Ishikawa (cell line): ENCODE measurements around the gene RFXANK.

ENCODE experiments used
- CEBPB ChIP-seq: IDR thresholded peaks from 2 replicates; pipeline ENCODE4 v1.6.1; 2012
- CREB1 ChIP-seq: IDR thresholded peaks from 2 replicates; pipeline ENCODE4 v1.6.1; 2012; ENCODE audit warnings: low read depth
- EGR1 ChIP-seq: IDR thresholded peaks from 2 replicates; pipeline ENCODE4 v1.6.1; 2012
- EP300 ChIP-seq: IDR thresholded peaks from 2 replicates; pipeline ENCODE4 v1.6.1; 2012; ENCODE audit warnings: borderline replicate concordance
- FOXM1 ChIP-seq: IDR thresholded peaks from 2 replicates; pipeline ENCODE4 v1.6.1; 2012; ENCODE audit warnings: low read depth, borderline replicate concordance
- NFIC ChIP-seq: IDR thresholded peaks from 2 replicates; pipeline ENCODE4 v1.6.1; 2012
- RAD21 ChIP-seq: IDR thresholded peaks from 2 replicates; pipeline ENCODE4 v1.6.1; 2012; ENCODE audit warnings: low read depth
- TAF1 ChIP-seq: IDR thresholded peaks from 2 replicates; pipeline ENCODE4 v1.6.1; 2012; ENCODE audit warnings: low read depth, mild to moderate bottlenecking
- TCF12 ChIP-seq: IDR thresholded peaks from 2 replicates; pipeline ENCODE4 v1.6.1; 2012; ENCODE audit warnings: low read depth
- TEAD4 ChIP-seq: IDR thresholded peaks from 2 replicates; pipeline ENCODE4 v1.6.1; 2012
- YY1 ChIP-seq: IDR thresholded peaks from 2 replicates; pipeline ENCODE4 v1.6.1; 2012; ENCODE audit warnings: low read depth
- ZBTB7A ChIP-seq: IDR thresholded peaks from 2 replicates; pipeline ENCODE4 v1.6.1; 2012; ENCODE audit warnings: low read depth
- TF ChIP-seq, protein P1 (sequence below): IDR thresholded peaks from 2 replicates; pipeline ENCODE4 v1.6.1; 2012
- TF ChIP-seq, protein P2 (sequence below): IDR thresholded peaks from 2 replicates; pipeline ENCODE4 v1.6.1; 2012
- TF ChIP-seq, protein P3 (sequence below): IDR thresholded peaks from 2 replicates; pipeline ENCODE4 v1.6.1; 2012; ENCODE audit warnings: low read depth, mild to moderate bottlenecking

The RFXANK gene, protein sequence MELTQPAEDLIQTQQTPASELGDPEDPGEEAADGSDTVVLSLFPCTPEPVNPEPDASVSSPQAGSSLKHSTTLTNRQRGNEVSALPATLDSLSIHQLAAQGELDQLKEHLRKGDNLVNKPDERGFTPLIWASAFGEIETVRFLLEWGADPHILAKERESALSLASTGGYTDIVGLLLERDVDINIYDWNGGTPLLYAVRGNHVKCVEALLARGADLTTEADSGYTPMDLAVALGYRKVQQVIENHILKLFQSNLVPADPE

DNA sequence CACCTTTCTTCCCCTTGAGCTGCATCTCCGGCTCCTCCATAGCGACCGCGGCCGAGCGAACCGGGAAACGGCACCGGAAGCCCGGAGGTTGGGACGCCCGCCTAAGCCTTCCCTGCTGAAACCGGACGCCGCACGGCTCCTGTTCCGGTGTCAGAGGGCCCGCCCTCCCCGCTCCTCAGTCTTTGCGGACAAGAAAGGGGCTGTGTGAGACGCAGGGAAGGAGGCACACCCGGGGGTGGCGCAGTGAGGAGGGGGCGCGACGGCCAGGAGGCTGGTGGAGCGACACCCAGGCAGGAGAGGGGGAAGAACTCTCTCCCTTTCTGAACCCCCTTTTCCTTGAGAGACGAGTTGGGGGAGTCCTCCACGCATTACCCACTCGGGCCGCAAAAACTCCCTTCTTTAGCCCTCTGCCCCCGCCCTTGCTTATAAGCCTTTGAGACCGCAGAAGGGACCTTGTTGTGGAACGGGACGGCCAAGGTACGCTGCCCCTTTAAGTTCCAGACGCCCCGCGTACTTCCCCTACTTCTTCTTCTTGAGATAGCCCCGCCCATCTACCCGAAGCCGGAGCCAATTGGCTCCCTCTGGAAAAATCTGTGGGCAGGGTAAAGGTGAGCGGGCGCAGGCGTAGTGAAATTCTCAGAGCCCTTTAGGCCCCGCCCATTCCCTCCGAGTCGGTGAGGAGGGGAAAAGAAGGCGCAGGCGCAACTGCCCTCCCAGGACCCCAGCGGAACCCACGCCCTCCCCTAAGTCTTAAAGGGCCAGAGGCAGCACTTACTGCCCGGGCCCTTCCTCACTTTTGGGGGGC lies at the start of gene RFXANK, which contains the start of gene BORCS8:
Gene RFXANK, plus strand, starts transcription at position 181 of the 805 bp plus-strand sequence. CDS start 1,689 bp downstream, outside the sequence.
Gene BORCS8, minus strand, starts transcription at position 75 of the 805 bp plus-strand sequence. Its CDS starts 35 bp downstream, at position 40.
- TF ChIP-seq EP300 (no peak), EGR1 (no peak), RAD21 (no peak), TAF1 (peak; percentile 98), CEBPB (no peak), YY1 (peak; percentile 85; the same call in 1 of the 2 replicates), NFIC (no peak), CREB1 (no peak), ZBTB7A (peak; percentile 34; the same call in 1 of the 2 replicates), TEAD4 (no peak), FOXM1 (no peak), TCF12 (peak; percentile 56; the same call in 1 of the 2 replicates)
- TF ChIP-seq, protein P1, sequence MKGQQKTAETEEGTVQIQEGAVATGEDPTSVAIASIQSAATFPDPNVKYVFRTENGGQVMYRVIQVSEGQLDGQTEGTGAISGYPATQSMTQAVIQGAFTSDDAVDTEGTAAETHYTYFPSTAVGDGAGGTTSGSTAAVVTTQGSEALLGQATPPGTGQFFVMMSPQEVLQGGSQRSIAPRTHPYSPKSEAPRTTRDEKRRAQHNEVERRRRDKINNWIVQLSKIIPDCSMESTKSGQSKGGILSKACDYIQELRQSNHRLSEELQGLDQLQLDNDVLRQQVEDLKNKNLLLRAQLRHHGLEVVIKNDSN: peak; percentile 30; the same call in 1 of the 2 replicates
- TF ChIP-seq, protein P2, sequence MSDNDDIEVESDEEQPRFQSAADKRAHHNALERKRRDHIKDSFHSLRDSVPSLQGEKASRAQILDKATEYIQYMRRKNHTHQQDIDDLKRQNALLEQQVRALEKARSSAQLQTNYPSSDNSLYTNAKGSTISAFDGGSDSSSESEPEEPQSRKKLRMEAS: peak; percentile 68
- TF ChIP-seq, protein P3, sequence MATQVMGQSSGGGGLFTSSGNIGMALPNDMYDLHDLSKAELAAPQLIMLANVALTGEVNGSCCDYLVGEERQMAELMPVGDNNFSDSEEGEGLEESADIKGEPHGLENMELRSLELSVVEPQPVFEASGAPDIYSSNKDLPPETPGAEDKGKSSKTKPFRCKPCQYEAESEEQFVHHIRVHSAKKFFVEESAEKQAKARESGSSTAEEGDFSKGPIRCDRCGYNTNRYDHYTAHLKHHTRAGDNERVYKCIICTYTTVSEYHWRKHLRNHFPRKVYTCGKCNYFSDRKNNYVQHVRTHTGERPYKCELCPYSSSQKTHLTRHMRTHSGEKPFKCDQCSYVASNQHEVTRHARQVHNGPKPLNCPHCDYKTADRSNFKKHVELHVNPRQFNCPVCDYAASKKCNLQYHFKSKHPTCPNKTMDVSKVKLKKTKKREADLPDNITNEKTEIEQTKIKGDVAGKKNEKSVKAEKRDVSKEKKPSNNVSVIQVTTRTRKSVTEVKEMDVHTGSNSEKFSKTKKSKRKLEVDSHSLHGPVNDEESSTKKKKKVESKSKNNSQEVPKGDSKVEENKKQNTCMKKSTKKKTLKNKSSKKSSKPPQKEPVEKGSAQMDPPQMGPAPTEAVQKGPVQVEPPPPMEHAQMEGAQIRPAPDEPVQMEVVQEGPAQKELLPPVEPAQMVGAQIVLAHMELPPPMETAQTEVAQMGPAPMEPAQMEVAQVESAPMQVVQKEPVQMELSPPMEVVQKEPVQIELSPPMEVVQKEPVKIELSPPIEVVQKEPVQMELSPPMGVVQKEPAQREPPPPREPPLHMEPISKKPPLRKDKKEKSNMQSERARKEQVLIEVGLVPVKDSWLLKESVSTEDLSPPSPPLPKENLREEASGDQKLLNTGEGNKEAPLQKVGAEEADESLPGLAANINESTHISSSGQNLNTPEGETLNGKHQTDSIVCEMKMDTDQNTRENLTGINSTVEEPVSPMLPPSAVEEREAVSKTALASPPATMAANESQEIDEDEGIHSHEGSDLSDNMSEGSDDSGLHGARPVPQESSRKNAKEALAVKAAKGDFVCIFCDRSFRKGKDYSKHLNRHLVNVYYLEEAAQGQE: no peak

DNA sequence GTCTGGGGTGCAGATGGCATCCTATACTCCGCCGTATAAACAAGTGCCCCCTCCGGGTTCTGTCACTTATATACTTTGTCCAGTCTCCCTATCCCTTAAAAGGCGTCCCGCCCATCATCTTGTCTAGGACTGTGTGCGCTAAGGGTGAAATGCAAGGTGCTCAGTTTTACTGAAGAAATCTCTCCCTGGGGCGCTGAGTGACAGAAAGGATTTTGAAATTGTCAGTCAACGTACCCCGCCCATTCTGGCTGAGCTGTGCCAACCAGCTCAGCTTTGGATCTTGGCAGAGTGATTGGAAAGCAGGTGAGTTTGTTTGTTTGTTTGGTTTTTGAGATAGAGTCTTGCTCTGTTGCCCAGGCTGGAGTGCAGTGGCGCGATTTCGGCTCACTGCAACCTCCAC lies 49.7 kb upstream of the RFXANK start:
- TF ChIP-seq, protein P1: no peak
- TF ChIP-seq TEAD4 (no peak), FOXM1 (no peak), NFIC (no peak), CREB1 (no peak), RAD21 (no peak), CEBPB (no peak), YY1 (no peak), EGR1 (no peak), EP300 (no peak), ZBTB7A (no peak), TAF1 (no peak), TCF12 (no peak)
- TF ChIP-seq, protein P3: no peak
- TF ChIP-seq, protein P2: no peak

DNA sequence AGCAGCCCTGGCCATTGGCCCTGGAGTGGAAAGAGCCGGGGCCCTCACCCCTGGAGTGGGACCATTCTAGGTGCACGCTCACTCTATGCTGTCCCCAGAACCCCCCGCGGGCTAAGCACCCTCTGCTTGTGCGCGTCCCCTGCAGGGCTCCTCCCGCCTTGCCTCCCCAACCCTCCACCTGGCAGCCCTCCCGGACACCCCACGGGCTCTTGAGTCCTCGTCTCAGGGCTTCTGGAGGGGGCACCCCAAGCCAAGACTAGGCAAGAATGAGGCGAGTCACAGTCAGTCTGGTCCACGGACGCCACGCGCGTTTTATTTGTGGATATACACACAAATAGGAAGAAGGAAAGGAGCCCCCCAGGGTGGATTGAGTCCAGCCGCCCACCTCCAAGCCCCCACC lies 46.8 kb upstream of the RFXANK start:
- TF ChIP-seq RAD21 (no peak), TEAD4 (no peak), EGR1 (no peak), TCF12 (no peak), EP300 (no peak), CREB1 (no peak)
- TF ChIP-seq, protein P2: no peak
- TF ChIP-seq, protein P1: no peak
